HG03460 (cell line): ENCODE measurements around the gene ATP9B.

ENCODE experiments used
- ATAC-seq: cut with Tn5 transposase; IDR thresholded peaks from one replicate; pipeline ENCODE4 v1.9.1; 2021; ENCODE audit not compliant: unreplicated experiment

ATP9B gene

DNA sequence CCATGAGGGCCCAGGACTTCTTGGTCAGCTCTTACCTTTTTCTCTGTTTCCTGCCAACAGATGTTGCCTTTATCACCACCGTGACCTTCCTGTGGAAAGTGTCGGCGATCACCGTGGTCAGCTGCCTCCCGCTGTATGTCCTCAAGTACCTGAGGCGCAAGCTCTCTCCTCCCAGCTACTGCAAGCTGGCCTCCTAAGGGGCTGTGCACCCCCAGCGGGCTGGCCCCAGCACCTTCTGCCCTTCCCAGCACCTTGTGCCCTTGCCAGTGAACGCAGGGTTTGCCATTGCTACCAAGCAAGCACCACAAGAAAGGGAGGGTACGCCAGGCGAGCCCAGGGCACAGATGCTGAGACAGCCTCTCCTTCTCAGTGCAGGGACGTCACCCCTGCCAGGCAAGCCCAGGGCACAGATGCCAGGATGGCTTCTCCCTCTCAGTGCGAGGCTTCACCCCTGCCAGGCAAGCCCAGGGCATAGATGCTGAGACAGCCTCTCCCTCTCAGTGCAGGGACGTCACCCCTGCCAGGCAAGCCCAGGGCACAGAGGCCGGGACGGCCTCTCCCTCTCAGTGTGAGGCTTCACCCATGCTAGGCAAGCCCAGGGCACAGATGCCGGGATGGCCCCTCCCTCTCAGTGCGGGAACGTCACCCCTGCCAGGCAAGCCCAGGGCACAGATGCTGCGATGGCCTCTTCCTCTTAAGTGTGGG is 308.1 kb downstream of the ATP9B start:
- no peak for ATAC-seq

DNA sequence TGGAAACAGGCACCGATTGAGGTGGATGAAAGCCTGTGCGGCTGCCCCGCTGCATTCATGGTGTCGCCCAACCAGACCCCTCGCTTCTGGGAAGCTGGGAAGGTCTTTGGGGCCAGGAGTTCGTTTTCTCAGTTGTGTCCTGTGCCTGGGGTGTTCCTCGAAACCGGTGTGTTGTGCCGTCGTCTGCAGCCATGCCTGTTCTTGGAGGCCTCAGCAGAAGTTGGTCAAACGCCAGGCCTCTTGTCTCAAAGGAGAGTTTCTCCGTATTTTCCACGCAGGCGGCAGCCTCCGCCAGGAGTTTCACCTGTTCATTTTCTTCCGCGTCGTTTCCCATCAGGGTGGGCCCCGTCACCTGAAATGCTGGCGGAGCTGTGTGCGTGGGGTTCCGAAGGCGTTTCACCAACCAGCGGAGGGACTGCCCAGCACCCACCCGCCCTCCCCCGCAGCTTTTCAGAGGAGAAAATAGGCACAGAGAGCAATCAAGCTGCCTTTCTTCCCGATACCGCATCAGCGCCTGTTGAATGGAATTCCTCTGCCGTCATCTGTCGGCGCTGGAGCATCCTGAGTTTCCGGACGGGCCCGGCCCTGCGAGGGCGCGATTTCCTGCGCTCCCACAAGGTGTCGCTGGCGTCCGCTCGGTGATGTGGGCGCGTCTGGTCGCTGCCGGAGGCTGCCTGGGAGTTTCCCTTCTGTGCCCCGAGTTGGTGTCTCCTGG is 309.5 kb downstream of the ATP9B start:
- peak; percentile 67 for ATAC-seq

DNA sequence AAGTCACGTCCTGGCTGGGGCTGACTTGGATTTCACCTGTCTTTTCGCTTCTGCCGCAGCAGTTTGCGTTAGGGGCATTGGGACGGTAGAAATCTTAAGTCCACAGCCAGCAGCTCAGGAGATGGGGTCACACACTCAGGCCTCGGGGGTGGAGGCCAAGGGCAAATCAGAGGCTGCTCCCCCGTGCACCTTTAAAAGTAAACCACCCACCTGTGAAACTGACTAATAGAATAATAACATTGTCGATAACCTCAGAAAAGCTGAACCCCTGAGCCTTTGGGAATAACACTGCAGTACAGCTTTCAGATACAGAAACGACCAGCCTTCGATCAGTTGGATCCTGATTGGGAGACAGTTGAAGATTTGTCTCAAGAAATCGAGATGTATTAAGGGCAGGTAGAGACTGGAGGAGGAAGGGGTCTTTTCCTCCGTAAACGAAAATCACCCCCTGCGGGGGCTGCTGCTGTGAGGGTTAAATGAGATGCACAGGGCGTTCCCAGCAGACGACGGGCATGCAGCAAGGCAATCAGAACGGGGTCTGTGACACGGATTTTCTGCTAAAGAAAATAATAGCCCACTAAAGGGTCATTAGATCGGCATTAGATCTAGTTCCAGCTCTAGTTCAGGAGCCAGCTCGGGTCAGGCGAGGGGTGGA is 310.2 kb downstream of the ATP9B start:
- no peak for ATAC-seq

DNA sequence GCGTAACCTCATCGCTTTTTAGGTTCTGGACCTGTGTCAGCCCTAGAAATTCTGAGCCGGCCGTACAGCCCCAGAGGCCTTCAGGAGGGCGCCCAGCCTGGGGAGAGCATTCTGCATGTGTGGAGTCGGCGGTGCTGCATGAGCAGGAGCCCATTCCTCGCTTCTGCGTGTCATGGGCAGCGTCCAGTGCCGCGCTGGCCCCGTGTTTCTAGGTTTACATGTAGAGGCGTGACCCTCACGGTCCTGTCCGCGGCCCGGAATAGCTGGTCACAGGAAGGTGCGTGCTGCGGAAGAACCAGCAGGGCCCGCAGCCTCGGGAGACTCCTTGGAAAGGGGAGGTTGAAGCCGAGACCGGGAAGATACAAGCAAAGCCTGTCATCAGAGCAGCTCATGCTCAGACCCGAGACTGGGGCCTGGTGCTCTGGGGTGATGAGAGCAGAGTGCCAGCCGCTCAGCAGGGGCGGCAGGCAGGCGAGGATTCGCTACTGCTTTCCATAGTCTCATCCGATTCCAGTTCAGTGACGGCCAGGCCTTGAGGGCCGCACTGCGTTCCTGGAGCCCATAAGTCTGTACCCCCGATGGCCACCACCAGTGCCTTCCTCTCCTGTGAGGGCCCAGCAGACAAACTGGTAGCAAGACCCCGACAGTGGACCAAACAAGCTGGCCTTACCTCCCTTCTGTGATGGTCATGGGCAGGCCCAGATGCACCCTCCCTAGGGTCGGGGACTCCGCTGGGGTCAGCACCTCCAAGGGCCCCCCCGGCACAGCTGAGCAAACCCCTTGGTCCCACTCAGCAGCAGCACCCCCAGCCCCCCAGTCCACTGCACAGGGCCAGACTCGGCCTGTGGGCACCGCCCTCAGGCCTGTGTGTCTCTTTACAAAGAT is 311.0 kb downstream of the ATP9B start:
- ATAC-seq = no peak

DNA sequence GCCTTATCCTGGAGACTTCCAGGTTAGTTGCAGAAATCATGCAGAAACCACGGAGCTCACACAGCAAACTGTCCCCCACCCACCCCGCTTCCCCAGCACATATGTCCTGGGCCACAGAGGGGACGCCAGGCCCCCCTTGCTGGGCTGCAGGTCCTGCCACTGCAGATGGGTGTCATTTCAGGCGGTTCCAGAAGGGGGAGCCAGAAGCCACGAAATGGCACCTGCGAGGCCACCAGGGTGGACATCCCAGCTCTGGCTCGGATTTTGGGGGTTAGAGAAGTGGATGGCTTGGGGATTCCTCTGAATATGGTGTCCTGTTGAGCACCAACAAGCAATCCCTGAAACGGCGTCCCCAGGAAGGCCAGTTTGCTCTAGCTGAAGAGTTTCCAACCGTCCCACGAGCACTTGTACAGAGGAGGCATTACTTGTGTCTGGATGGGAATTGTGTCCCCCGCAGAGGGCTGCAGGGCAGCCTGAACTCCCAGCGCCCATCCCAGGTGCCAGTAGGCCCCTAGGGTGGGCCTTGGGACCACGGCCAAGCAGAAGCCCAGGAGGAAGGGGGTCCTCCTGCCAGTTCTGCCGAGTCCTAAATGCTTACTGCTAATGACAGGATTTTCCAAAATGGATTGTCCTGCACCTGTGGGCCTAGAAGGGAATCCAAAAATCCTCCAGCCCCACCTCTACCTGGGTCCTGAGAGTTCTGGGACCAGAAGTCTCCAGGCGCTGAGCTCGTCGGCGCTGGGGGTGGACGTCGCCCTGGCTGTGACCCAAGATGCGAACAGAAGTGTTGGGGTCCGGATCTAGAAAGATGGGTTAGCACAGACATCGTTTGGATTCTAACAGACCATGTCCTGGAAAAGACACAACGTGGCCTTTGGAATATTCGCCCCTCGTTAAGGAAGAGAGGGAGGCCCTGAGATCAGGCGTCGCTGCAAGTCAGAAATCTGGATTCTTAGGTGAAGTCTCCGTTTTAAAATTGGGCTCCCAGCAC is 311.9 kb downstream of the ATP9B start:
- ATAC-seq = peak; percentile 50

DNA sequence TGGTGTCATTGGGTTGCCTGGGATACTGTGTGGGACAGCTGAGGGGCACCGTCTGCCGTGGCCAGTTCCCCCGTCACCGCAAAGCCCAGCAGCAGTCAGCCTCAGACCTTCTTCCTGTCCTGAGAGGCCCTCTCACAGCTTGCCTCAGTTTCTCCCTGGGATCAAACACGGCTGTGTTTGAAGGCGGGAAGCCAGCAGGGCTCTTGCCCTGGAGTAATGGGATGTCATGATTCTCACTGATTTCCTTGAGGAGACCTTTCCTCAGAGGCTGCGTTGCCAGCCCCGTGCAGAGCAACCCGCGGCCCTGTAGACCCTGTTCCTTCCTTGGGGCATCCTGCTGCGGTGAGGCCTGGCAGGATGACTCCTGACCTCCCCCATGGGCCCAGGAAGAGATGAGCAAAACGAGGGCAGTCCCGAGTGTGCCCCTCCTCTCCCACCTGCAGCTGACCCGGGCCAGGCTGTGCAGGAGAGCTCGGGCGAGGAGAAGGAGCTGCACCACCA is 312.7 kb downstream of the ATP9B start:
- no peak for ATAC-seq

DNA sequence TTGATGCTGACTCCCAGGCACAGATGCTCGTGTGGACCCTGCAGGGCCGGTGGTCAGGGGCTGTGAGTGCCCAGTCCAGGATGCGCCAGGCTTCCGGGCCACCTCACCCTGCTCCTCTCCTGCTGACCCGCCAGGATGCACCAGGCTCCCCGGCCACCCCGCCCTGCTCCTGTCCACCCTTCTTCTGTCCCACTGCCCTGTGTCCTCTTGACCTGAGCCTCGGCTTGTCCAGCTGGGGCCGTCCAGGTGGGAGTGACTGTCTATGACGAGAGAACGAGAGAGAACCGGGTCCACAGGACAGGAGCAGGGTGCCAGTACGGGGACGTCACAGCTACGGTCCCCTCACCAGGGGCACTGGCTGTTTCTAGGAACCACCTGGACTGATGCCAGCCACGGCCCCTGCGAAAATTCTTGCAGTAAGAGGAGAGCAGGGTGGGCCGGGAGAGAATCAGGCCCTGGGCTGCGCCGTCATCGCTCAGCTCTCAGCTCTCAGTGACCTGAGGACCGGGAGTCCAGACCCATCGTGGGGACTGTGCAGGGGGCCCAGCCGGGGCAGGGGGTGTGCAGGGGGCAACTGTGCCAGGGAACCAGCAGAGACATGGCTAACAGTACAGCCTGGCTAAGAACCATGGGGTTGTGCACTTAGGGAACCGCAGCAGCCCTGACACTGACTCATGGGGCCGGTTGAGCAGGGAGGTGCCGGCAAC is 313.6 kb downstream of the ATP9B start:
- ATAC-seq = no peak

DNA sequence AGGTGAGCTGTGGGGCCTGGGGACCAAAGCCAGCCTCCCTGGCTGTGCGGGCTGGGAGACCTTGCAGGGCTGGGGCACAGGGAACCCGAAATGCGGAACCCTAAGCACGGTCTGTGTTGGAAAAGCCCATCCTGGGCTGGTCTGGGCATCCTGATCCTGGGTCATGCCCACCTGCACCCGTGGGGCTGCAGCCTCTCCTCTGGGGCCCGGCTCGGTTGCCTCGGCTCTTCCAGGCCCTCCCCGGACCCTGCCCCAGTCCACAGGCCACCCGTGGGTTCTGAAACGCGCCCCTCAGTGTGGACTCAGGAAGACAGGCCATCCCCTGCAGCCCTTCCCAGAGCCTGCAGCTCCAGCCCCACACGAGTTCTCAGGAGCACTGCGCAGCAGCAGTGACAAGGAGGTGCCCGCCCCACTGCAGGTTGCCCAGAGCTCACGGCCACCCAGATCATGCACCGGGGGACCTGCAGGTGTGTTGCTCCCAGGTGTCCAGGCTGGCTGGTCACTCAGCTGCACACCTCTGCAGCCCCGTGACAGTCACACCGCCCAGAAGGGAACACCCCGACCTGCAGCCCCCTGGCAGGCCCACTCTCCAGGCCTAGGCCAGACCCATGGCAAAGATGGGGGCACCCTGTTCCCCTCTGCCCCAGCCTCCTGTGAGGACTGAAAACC is 314.3 kb downstream of the ATP9B start:
- ATAC-seq = no peak

DNA sequence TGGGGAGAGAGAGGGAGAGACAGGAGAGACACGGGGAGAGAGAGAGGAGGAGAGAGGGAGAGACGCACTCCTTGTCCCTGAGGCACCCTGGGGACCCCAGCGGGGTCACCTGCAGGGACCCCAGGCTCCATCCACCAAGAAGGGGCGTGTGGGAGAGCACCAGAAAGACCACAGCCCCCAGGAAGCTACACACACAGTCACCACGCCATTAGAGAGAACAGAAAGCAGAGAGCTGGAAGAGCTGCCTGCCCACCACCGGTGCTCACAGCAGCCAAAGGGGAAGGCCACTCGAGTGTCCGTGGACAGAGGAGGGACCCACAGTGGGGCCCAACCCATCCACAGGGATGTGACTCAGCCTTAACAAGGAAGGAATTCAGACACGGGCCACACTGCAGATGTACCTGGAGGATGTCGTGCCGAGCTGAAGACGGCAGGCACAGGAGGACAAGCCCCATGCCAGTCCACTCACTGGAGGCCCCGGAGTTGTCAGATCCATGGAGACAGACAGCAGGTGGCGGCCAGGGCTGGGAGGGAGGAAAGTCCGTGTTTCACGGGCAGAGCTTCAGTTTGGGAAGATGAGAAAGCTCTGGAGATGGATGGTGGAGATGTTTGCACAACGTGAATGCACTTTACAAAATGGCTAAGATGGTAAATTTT is 315.1 kb downstream of the ATP9B start:
- ATAC-seq = no peak

DNA sequence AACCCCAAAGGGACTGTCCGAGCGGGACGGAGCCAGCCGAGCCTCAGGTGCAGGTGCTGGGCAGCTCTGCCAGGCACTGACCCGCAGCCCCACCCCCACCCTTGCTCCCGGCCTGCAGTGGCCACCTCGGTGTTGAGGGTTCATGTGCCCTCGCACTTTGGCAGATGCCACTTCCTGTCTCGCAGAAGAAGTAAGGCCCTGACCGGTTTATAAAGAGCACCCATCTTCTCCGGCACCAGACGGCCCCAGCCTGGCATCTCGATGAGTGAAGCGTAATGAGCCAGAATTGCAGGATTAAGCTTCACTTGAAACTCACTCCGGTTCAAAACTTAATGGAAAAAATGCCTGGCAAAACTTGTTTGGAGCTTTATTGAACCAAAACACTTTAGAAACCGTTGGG is 315.6 kb downstream of the ATP9B start:
- ATAC-seq = no peak

DNA sequence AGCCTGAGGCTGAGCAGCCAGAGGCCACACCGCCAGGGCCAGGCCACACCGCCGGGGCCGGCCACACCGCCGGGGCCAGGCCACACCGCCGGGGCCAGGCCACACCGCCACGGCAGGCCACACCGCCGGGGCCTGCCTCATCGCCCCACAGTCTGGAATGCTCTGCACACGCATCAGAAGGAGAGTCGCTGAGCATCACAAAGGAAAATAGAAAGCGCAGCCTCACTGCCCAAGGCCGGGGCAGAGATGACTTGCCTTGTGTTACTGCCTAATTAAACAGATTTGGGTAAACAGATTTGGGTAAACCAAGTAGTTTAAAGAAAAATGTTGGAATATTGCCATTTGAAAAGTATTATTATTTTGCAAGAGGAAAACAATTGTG is 316.1 kb downstream of the ATP9B start:
- no peak for ATAC-seq

DNA sequence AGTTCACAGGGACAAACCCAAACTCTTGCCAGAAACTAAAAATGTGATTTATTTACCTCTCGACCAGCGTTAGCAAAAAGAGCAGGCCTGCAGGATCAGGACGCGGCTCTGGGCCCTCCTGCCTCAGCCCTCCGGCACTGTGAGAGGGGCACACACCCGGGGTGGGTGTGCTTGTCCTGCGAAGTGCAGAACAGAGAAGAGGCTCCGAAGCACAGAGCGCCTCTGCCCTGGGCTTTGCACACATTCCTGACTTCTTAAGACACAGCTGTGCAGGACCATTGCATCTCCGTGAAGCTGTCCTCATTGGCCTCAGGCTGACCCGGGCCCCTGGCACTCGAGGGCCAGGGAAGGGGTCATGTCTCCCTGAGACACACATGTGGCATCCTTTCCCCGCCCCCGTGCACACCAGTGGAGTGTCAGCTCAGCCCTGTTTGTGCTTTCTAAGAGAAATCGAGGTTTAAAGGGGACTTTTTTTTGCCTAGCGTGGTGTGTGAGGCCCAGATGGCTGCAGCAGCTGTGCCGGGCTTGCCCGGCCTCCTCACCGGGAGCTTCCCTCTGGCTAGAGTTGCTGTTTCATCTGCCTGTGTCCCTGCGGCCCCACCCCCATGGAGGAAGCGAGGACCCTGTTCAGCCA is 316.6 kb downstream of the ATP9B start:
- no peak for ATAC-seq

DNA sequence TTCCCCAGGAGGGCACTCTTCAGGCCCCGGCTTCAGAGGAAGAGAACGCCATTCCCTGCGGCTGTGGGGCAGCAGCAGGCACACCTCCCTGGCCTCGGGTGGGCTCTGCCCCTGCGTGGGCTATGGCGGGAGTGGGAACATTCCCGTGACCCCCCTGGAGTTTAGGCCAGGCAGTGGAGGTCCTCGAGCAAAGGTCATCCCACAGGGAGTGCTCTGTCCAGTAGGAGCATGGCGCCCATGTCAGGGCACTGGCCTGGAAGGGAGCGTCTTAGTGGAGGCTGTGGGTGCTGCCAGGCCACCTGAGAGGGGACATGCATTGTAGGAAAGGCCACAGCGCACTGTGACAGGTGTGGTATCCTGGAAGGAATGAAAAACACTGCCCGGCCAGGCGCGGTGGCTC is 317.4 kb downstream of the ATP9B start:
- no peak for ATAC-seq

DNA sequence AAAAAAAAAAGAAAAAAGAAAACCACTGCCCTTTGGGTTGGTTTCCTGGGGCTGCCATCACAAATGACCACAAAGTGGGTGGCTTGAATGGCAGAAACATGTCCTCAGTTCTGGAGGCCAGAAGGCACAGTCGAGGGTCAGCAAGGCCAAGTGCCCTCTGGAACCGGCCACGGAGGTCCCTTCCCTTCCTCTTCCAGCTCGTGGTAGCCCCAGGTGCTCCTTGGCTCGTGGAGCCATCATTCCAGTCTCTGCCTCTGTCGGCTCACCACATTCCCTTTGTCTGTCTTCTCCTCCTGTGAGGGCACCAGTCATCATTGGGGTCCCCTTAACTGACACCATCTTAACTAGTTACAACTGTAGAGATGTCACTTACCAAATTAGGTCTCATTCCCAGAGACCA is 318.0 kb downstream of the ATP9B start:
- ATAC-seq = no peak

DNA sequence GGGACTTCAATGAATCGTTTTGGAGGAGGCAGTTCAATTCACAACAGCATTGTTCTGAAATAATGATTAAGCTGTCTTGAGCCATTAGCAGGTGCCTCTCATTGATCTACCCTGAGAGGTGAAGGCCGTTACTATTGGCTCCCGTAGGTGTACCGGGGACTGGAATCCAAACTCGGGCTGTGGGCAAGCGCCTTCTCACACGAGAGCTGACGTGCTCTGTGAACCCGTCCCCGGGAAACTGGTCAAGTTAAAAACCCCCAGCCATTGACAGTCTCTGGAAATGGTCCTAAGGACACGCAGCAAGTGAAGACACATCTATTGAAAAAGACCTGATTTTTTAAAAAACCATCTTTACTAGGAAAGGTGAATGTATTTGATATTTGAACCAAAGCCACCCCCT is 318.4 kb downstream of the ATP9B start:
- ATAC-seq = no peak

DNA sequence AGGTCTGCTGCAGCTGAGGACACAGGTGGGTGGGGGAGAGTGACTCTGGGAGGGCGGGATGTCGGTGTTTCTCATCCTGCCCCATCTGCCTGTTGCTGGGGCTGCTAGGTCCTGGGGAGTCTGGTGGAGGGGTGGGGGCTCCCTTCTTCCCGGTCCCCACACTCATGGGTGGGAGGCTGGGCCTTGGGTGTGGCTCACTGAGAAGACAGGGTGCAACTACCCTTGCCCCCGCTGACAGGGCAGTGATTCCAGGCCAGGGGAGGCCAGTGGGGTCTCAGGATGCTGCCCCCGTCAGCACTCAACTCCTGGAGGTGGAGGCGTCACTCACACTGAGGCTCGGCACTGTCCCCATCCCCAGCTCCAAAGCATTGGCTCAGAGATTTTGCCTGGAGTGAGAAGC is 318.8 kb downstream of the ATP9B start:
- no peak for ATAC-seq

DNA sequence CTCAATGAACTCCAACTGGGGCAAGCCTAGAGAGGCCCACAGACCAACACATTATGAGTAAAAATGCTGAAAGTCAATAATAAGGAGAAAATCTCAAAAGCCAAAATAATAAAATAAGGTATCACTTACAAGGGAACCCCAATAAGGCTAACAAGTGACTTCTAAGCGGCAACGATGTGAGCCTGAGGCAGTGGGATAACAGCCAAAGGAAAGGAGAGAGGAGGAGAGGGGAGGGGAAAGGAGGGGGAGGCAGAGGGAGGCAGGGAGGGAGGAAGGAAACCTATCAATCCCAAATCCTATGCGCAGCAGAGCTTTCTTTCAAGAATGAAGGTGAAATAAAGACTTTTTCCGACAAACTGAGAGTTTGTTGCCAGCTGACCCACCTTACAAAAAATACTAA is 320.5 kb downstream of the ATP9B start:
- no peak for ATAC-seq

DNA sequence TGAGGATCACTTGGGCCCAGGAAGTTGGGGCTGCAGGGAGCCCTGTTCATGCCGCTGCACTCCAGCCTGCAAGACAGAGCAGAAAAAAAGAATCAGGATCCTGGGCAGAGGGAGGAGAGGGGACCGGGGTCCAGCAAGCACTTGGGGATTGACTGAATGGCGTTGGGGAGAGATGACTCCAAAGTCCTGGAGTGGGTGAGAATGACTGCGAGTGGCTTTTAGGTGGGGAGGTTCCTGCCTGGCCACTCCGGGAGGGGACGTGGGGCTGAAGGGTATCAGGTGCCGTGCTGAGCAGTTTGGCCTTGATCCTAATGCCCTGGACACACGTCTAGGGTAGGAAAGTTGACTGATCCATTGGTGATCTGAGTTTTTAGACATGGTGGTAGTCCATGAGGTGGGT is 323.0 kb downstream of the ATP9B start:
- no peak for ATAC-seq
